Upper lobe of right lung (tissue), 1 donor: ENCODE measurements around the gene TM4SF5. TPM values are rescaled to one million over a fixed set of nuclear protein-coding genes. Genes with fewer than 3 reads are reported as not detected.

Experiments used
- ATAC-seq: fragments of 200-7000 bp; cut with Tn5 transposase; one replicate; pipeline ENCODE4 v1.9.1; 2020; ENCODE audit warnings: mild to moderate bottlenecking, moderate library complexity
- DNase-seq: peaks from one replicate; pipeline ENCODE4 v3.0.0-alpha.2; 2020
- H3K27ac ChIP-seq: fragments of 200-600 bp; one replicate; pipeline ENCODE4 v1.8.0; 2022
- H3K27me3 ChIP-seq: fragments of 200-600 bp; one replicate; pipeline ENCODE4 v1.8.0; 2022; ENCODE audit warnings: mild to moderate bottlenecking
- H3K36me3 ChIP-seq: fragments of 200-600 bp; one replicate; pipeline ENCODE4 v1.8.0; 2022
- H3K4me1 ChIP-seq: fragments of 200-600 bp; one replicate; pipeline ENCODE4 v1.8.0; 2022
- H3K4me3 ChIP-seq: fragments of 200-600 bp; one replicate; pipeline ENCODE4 v1.8.0; 2022; ENCODE audit warnings: mild to moderate bottlenecking
- H3K9me3 ChIP-seq: fragments of 200-600 bp; one replicate; pipeline ENCODE4 v1.8.0; 2022
- intact Hi-C: fragments of 100-400 bp; cut with DNase I; formaldehyde crosslinking; loops from one replicate; pipeline ENCODE4 v1.11.0; 2022
- total RNA-seq: library from RNA; stranded (reverse); fragmentation: NEBNext Ultra II Directional; extraction: Animal tissue kit (Norgen Biotek cat#: 25700); gene quantifications from one replicate; pipeline ENCODE4 v1.2.1, GENCODE V29; 2021
- TF ChIP-seq, protein P1 (sequence below): fragments of 200-600 bp; IDR thresholded peaks from one replicate; pipeline ENCODE4 v1.8.0; 2022; ENCODE audit warnings: antibody characterized with exemption
- donor health status: DM: no; HTN: yes; CAD: no; lungs with severe emphysema.

Gene TM4SF5
- total RNA-seq, 1 donor from 2014 or later = not detected

DNA sequence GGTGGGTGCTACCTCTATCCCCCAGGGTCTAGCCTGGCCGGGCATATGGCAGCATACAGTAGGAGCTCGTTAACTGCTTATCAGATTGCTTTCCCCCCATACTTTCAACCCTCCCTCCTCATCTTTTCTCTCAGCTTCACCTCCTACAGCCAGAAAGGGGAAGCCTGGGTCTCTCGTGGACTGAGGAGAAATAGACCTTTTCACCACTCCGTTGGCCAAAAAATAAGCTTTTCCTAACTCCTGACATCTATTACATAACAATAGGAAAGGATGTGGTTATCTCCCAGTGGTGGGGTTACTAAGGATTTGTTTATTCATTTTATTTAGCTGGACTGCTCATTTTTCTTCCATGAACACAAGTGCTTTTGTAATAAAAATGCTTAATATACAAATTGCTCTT lies 23.0 kb upstream of the TM4SF5 start:
- Histone ChIP-seq H3K27me3 (peaks cover 11% of the 10 kb centered on the region), H3K9me3 (no peaks in the 10 kb centered on the region), H3K36me3 (no peaks in the 10 kb centered on the region), H3K4me3 (no peak overlapping the region), H3K27ac (no peak overlapping the region), H3K4me1 (no peaks in the 10 kb centered on the region)
- TF ChIP-seq, protein P1, sequence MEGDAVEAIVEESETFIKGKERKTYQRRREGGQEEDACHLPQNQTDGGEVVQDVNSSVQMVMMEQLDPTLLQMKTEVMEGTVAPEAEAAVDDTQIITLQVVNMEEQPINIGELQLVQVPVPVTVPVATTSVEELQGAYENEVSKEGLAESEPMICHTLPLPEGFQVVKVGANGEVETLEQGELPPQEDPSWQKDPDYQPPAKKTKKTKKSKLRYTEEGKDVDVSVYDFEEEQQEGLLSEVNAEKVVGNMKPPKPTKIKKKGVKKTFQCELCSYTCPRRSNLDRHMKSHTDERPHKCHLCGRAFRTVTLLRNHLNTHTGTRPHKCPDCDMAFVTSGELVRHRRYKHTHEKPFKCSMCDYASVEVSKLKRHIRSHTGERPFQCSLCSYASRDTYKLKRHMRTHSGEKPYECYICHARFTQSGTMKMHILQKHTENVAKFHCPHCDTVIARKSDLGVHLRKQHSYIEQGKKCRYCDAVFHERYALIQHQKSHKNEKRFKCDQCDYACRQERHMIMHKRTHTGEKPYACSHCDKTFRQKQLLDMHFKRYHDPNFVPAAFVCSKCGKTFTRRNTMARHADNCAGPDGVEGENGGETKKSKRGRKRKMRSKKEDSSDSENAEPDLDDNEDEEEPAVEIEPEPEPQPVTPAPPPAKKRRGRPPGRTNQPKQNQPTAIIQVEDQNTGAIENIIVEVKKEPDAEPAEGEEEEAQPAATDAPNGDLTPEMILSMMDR = no peak
- intact Hi-C loops = no loop called here
- DNase-seq = no peak
- peak; percentile 39 for ATAC-seq

DNA sequence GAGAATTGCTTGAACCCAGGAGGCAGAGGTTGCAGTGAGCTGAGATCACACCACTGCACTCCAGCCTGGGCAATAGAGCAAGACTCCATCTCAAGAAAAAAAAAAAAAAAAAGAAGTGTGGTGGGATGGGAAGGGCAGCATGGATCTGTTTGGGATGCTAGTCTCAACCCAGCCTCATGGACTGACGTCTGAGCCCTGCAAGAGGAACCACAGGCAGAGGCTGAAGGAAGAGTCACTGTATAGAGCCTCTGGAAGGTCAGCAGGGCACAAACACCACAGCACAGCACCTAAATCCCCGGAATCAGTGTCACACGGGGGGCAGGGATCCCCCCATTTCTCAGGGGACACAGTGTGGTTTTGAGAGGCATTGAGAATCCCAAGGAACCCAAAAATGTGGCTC lies 21.1 kb upstream of the TM4SF5 start:
- peak; percentile 68 for ATAC-seq
- Histone ChIP-seq H3K9me3 (no peaks in the 10 kb centered on the region), H3K4me1 (no peaks in the 10 kb centered on the region), H3K27me3 (peaks cover 14% of the 10 kb centered on the region), H3K27ac (no peak overlapping the region), H3K4me3 (no peak overlapping the region), H3K36me3 (no peaks in the 10 kb centered on the region)
- DNase-seq = no peak
- TF ChIP-seq, protein P1 = no peak
- intact Hi-C loops = no loop called here

DNA sequence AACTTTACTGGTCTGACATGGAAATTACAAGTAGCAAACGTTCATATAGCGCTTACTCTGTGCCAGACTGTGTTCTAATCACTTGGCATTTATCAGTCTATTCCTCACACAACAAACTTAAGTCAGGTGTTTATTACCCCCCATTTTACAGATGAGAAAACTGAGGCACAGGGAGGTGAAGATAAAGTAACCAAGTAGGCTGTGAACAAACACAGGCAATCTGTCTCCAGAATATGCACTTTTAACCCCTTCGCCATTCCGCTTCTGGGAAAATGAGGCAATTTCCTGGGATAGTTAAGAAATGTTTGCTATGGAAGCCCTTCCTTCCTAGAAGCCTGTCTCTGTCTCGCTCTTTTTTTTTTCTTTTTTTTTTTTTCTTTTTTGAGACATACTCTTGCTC lies 19.8 kb upstream of the TM4SF5 start:
- DNase-seq = no peak
- TF ChIP-seq, protein P1 = no peak
- H3K9me3 ChIP-seq = no peaks in the 10 kb centered on the region
- peaks cover 14% of the 10 kb centered on the region for H3K27me3 ChIP-seq
- no peak for ATAC-seq
- intact Hi-C loops = no loop called here
- H3K4me3 ChIP-seq = no peak overlapping the region
- H3K4me1 ChIP-seq = no peaks in the 10 kb centered on the region
- no peaks in the 10 kb centered on the region for H3K36me3 ChIP-seq
- no peak overlapping the region for H3K27ac ChIP-seq

DNA sequence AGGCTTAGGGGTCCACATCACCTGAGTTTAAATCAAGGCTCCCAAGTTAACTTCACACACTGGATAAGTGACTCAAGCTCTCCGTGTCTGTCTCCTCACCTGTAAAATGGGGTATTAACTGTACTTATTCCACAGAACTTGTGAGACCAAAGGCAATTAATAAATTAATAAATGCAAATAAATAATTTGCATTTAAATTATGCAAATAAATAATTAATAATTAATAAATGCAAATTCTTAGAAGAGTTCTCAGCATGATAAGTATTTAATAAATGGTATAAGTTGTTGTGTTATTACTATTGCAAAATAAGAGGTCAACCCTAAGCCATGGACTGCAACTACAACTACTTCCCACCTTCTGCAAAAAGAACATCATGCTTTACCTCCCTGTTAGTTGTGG lies 18.3 kb upstream of the TM4SF5 start:
- Histone ChIP-seq H3K27me3 (peaks cover 14% of the 10 kb centered on the region), H3K9me3 (no peaks in the 10 kb centered on the region), H3K36me3 (no peaks in the 10 kb centered on the region), H3K4me3 (no peak overlapping the region), H3K27ac (no peak overlapping the region), H3K4me1 (no peaks in the 10 kb centered on the region)
- no peak for DNase-seq
- ATAC-seq = no peak
- intact Hi-C loops = no loop called here
- TF ChIP-seq, protein P1 = no peak

DNA sequence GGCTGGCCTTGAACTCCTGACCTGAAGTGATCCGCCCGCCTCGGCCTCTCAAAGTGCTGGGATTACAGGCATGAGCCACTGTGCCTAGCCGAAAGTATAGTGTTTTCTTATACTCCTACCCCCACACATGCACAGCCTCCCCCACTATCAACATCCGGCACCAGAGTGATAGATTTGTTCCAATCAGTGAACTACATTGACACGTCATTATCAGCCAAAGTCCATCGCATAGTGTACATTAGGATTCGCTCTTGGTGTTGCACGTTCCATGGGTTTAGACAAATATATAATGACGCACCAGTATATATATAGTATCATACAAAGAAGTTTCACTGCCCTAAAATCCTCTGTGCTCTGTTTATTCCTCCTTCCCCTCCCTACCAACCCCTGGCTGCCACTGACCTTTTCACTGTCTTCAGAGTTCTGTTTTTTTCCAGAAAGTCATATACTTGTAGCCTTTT lies 11.9 kb upstream of the TM4SF5 start:
- DNase-seq (no peak), ATAC-seq (peak; percentile 78)
- no peaks in the 10 kb centered on the region for H3K36me3 ChIP-seq
- no peak overlapping the region for H3K4me3 ChIP-seq
- H3K27ac ChIP-seq = no peak overlapping the region
- no peaks in the 10 kb centered on the region for H3K9me3 ChIP-seq
- TF ChIP-seq, protein P1 = no peak
- H3K27me3 ChIP-seq = no peaks in the 10 kb centered on the region
- no peaks in the 10 kb centered on the region for H3K4me1 ChIP-seq
- intact Hi-C loops = no loop called here

DNA sequence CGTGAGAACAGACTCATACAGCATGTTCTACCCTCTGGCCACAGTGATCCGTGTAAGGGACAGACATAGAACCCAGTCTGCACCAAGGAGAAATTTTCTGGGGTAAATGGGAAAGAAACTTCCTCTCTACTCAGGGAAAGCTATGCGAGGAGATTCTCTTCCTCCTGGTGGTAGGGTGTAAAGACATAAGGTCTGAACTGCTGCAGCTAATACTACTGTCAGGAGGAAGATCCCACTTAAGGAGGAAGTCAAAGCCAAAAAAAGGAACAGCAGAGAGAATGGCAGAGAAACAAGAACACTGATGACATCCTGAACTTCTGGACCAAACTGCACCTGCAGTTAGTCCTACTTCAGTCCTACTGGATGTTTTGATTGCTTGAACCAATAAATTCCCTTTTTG lies 7.1 kb upstream of the TM4SF5 start:
- H3K9me3 ChIP-seq = no peaks in the 10 kb centered on the region
- DNase-seq (no peak), ATAC-seq (peak; percentile 84)
- no peaks in the 10 kb centered on the region for H3K27me3 ChIP-seq
- no peak overlapping the region for H3K4me3 ChIP-seq
- no peak overlapping the region for H3K27ac ChIP-seq
- intact Hi-C loops = no loop called here
- no peaks in the 10 kb centered on the region for H3K36me3 ChIP-seq
- TF ChIP-seq, protein P1 = no peak
- H3K4me1 ChIP-seq = no peaks in the 10 kb centered on the region
